K562 (cell line): ENCODE data around the gene DPM2. TPM values are rescaled to one million over a fixed set of nuclear protein-coding genes. Genes with fewer than 3 reads are reported as not detected.
A peak's percentile ranks its signal among the peaks of the same experiment; 100 is the strongest.

Experiments used
- ATAC-seq: fragments of 200-7000 bp; cut with Tn5 transposase; 3 replicates; pipeline ENCODE4 v1.9.1; 2020; ENCODE audit warnings: moderate library complexity
- BruUV-seq: library from RNA; stranded (reverse); fragments of 400-500 nt; replicated peaks from 2 replicates; lab custom pipeline; 2021; lab: Mats Ljungman, UMichigan
- CTCF ChIA-PET: fragments of 300-600 bp; formaldehyde crosslinking; extraction: SDS; loops from one replicate; lab custom pipeline; 2021; ENCODE audit warnings: low intra/inter-chr PET ratio; lab: Yijun Ruan, JAX
- POLR2A ChIA-PET: fragments of 300-600, 350-650 bp; sonication (Branson Sonifier 250); formaldehyde crosslinking; extraction: SDS; loops from one replicate; lab custom pipeline; 2021; ENCODE audit warnings: antibody characterized with exemption, inconsistent platforms; lab: Yijun Ruan, JAX
- DNase-seq, 4 experiments: peaks; one replicate each; pipeline versions ENCODE4 v3.0.0 to v3.0.0-alpha.2; 2011 to 2018; ENCODE audit warnings: low spot score in 3 of 4, mixed read lengths in 3 of 4; ENCODE audit errors: extremely low read depth in 1 of 4
- FAIRE-seq: peaks from 2 replicates; lab custom pipeline; 2011; peaks lifted over from hg19 to GRCh38; lab: Jason Lieb, UNC
- H2AFZ ChIP-seq: 2 replicates; pipeline ENCODE4 v1.6.0; 2011; ENCODE audit warnings: low read depth, low read length, control low read depth, inconsistent platforms
- H3K27ac ChIP-seq: fragments of 200-600 bp; 3 replicates; pipeline ENCODE4 v1.8.0; 2011; ENCODE audit warnings: low read depth, mild to moderate bottlenecking, control low read depth, inconsistent platforms, low read length, moderate library complexity, mixed read lengths; ENCODE audit errors: extremely low read depth
- H3K27me3 ChIP-seq, 2 experiments: fragments of 300-600 bp in 1 of 2; 2 replicates in 1 of 2; 3 replicates in 1 of 2; pipeline versions ENCODE4 v1.6.0 to v1.8.0; 2011; ENCODE audit warnings: inconsistent platforms in 2 of 2, low read length in 2 of 2, mild to moderate bottlenecking in 1 of 2, mixed read lengths in 1 of 2, moderate library complexity in 1 of 2; ENCODE audit not compliant: control insufficient read depth in 2 of 2, insufficient read depth in 2 of 2
- H3K36me3 ChIP-seq: fragments of 300-600 bp; 3 replicates; pipeline ENCODE4 v1.8.0; 2011; ENCODE audit warnings: mild to moderate bottlenecking, low read length, inconsistent platforms; ENCODE audit not compliant: control insufficient read depth, insufficient read depth
- H3K4me1 ChIP-seq, 2 experiments: fragments of 200-600 bp in 1 of 2; replicated peaks in 1 of 2; 2 replicates in 1 of 2; 3 replicates in 1 of 2; pipeline versions ENCODE4 v1.5.1 to v1.8.0; 2011; ENCODE audit warnings: inconsistent platforms in 2 of 2, low read length in 2 of 2, mild to moderate bottlenecking in 1 of 2, mixed read lengths in 1 of 2, moderate library complexity in 1 of 2; ENCODE audit not compliant: control insufficient read depth in 2 of 2, insufficient read depth in 2 of 2
- H3K4me2 ChIP-seq: 2 replicates; pipeline ENCODE4 v1.6.1; 2011; ENCODE audit warnings: low read length, control low read depth, inconsistent platforms, mixed read lengths; ENCODE audit not compliant: insufficient read depth
- H3K4me3 ChIP-seq: fragments of 200-600 bp; sonication (generic), shearing (Covaris generic); 2 replicates; pipeline ENCODE4 v1.5.1; 2016; ENCODE audit warnings: control low read depth, inconsistent platforms
- H3K79me2 ChIP-seq: fragments of 200-600 bp; 3 replicates; pipeline ENCODE4 v1.8.0; 2011; ENCODE audit warnings: low read length, inconsistent platforms; ENCODE audit not compliant: control insufficient read depth, insufficient read depth
- H3K9ac ChIP-seq, 2 experiments: 2 replicates each; pipeline versions ENCODE4 v1.6.0 to v1.6.1; 2011; ENCODE audit warnings: low read depth in 2 of 2, low read length in 2 of 2, control low read depth in 1 of 2, inconsistent platforms in 1 of 2, mild to moderate bottlenecking in 1 of 2, mixed read lengths in 1 of 2; ENCODE audit not compliant: insufficient read depth in 1 of 2
- H3K9me1 ChIP-seq: one replicate; pipeline ENCODE4 v1.6.0; 2011; ENCODE audit warnings: inconsistent platforms, mild to moderate bottlenecking, low read length, moderate library complexity; ENCODE audit not compliant: control insufficient read depth, insufficient read depth
- H3K9me3 ChIP-seq: replicated peaks from 2 replicates; pipeline ENCODE4 v1.5.1; 2011; ENCODE audit warnings: low read depth, low read length, inconsistent platforms; ENCODE audit not compliant: control insufficient read depth, insufficient read depth
- H4K20me1 ChIP-seq: replicated peaks from 2 replicates; pipeline ENCODE4 v1.6.1; 2011; ENCODE audit warnings: low read length, inconsistent platforms, mixed read lengths; ENCODE audit not compliant: control insufficient read depth, insufficient read depth
- NR3C1 ChIP-seq: sonication (generic); formaldehyde crosslinking; IDR thresholded peaks from 2 replicates; pipeline ENCODE4 v1.8.1; 2022; ENCODE audit warnings: missing genetic modification reagents
- PTTG1 ChIP-seq: fragments of 450-650 bp; IDR thresholded peaks from 2 replicates; pipeline ENCODE4 v1.6.1; 2016; ENCODE audit warnings: low read depth, mild to moderate bottlenecking, missing genetic modification characterization, missing compliant biosample characterization
- RBM17 ChIP-seq: fragments of 200-400 bp; formaldehyde crosslinking; IDR thresholded peaks from 2 replicates; pipeline ENCODE4 v1.6.1; 2017; ENCODE audit warnings: low read depth, mild to moderate bottlenecking, low read length, borderline replicate concordance
- YY1 ChIP-seq, 3 experiments: IDR thresholded peaks; 2 replicates each; pipeline ENCODE4 v1.6.1; 2011; ENCODE audit warnings: low read length in 2 of 3, mild to moderate bottlenecking in 2 of 3, moderate library complexity in 2 of 3, borderline replicate concordance in 1 of 3, control low read depth in 1 of 3, low read depth in 1 of 3; ENCODE audit not compliant: insufficient read depth in 3 of 3, insufficient replicate concordance in 2 of 3, control insufficient read depth in 1 of 3, insufficient read length in 1 of 3; ENCODE audit errors: extremely low read depth in 1 of 3
- WGBS: fragments of 100-300 bp; shearing (Covaris generic); methylation state at CpG from one replicate; pipeline ENCODE4 v1.1.6; 2016; ENCODE audit warnings: low coverage, mixed read lengths; ENCODE audit not compliant: insufficient coverage; ENCODE audit errors: missing lambda C conversion rate; 5-methylcytosine and 5-hydroxymethylcytosine counted together
- in situ Hi-C: fragments of 300-500 bp; cut with MboI; formaldehyde crosslinking; loops from 4 replicates; pipeline ENCODE4 v1.15.0; 2018; ENCODE audit warnings: inconsistent platforms, mixed read lengths
- intact Hi-C: fragments of 100-400 bp; cut with micrococcal nuclease; formaldehyde crosslinking; loops from 2 replicates; pipeline ENCODE4 v1.14.2; 2022
- polyA plus RNA-seq, 8 experiments: library from polyadenylated mRNA; depleted of rRNA in 4 of 8; stranded (reverse) in 5 of 8; unstranded in 3 of 8; fragments of >200 nt; fragmentation: Nextera tagmentation in 2 of 8; fragmentation: Illumina TruSeq in 1 of 8; extraction: Ambion mirVana in 2 of 8; extraction: Trizol in 1 of 8; gene quantifications; 2 replicates each; pipeline versions ENCODE4 v1.2.1 to v1.2.3, GENCODE V29; 2011 to 2014; ENCODE audit warnings: inconsistent platforms in 1 of 8, missing spikeins in 1 of 8
- total RNA-seq, 7 experiments: library from RNA; depleted of rRNA in 6 of 7; stranded (reverse); fragments of >200 nt in 6 of 7; fragmentation: Illumina TruSeq in 2 of 7; extraction: Trizol in 2 of 7; gene quantifications; 2 replicates each; pipeline versions ENCODE4 v1.2.1 to v1.2.3, GENCODE V29; 2011 to 2021; ENCODE audit warnings: low replicate concordance in 1 of 7
- TF ChIP-seq, protein P1 (sequence below): fragments of 450-650 bp; IDR thresholded peaks from 2 replicates; pipeline ENCODE4 v1.6.1; 2017; ENCODE audit warnings: antibody characterized with exemption, mild to moderate bottlenecking
- TF ChIP-seq, protein P2 (sequence below): fragments of 450-650 bp; formaldehyde crosslinking; IDR thresholded peaks from 2 replicates; pipeline ENCODE4 v1.4.0; 2022; ENCODE audit warnings: mild to moderate bottlenecking, moderate library complexity
- TF ChIP-seq, protein P3 (sequence below): IDR thresholded peaks from 3 replicates; pipeline ENCODE4 v1.6.1; 2011; ENCODE audit warnings: borderline replicate concordance, mild to moderate bottlenecking, moderate library complexity; ENCODE audit not compliant: insufficient read length; ENCODE audit errors: extremely low read depth

Gene DPM2
- total and polyA plus RNA-seq, 9 of the 15 experiments (the other 6 are each of a cell fraction or from before 2014, with no cell fraction given): 43.5 to 126 (median 71.1) TPM

DNA sequence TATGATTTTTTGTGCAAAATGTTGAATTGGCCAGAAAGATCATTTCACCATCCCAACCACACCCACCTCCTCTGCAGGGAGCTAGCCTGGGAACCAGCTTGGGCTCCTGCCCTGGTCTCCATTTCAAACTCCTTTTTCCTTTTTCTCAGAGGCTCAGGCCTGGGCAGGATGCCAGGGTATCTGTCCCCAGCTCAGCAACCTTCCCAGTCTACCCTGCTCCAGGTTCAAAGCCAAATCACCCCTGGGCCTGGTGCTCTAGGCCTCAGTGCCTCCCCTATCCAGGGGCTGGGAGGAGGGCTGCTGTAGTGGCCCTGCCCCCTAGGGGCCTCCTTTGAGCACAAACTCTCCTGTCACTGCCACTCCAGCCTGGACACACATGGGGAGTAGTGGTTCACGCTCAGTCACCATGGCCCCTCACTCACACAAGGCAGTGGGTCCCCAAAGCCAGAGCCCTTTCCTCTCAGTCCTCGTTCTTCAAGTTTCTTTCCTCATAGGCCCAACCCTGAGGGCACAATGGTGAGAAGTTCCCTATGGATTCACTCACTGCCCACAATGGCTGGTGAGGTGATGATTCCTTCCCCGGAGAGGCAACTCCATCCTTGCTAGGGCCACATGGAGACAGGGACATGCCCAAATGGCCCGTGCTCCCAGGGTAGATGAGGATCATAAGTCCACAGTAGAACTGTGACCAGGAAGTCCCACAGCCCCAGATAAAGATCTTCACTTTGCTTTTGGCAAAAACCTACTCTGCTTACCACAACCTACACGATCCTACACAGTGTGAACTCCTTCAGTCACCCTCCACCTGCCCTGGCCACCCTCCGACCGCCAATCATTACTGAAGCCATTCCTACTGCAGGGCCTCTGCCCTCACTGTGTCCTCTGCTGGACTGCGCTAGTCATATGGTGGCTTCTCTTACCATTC is 19.2 kb downstream of the DPM2 start:
- ATAC-seq: peak; percentile 73
- peak overlapping the region; percentile 57 for H3K27ac ChIP-seq
- no peaks in the 10 kb centered on the region for H3K9me1 ChIP-seq
- H3K36me3 ChIP-seq: peaks cover 11% of the 10 kb centered on the region; the same call in 1 of the 3 replicates
- H3K4me1 ChIP-seq: peaks cover 38 to 57% of the 10 kb centered on the region in 2 experiments
- POLR2A ChIA-PET: interaction anchor here (1.0 to 1.4 kb wide), 3 partner anchors 10 to 138 kb away, joined by 4 to 5 read pairs (median 4); no protein-coding TSS in a partner anchor
- CTCF ChIA-PET: interaction anchor here (4.3 kb wide), 1 partner anchor 183 kb away, joined by 34 read pairs; the partner anchor contains the start of gene TOR2A
- H3K9ac ChIP-seq: peak overlapping the region; percentile 24 to 65
- peak; percentile 50 to 78 (median 64) for DNase-seq
- FAIRE-seq: peak; percentile 32
- no peaks in the 10 kb centered on the region for H3K9me3 ChIP-seq
- H2AFZ ChIP-seq: peak overlapping the region; percentile 92
- intact Hi-C loops (loop anchor here (5.0 to 10.0 kb wide), 2 partner anchors 51 to 414 kb away; no protein-coding TSS in a partner anchor), in situ Hi-C loops (loop anchor here (5.0 to 25.0 kb wide), 3 partner anchors 181 to 981 kb away; partner anchors contain the start of gene TOR2A)
- H3K4me2 ChIP-seq: peak overlapping the region; percentile 47
- H3K27me3 ChIP-seq: no peaks in the 10 kb centered on the region
- H4K20me1 ChIP-seq: no peaks in the 10 kb centered on the region
- no TSS peak for BruUV-seq
- 39% methylated on average over 8 of the region's 8 CpGs for WGBS
- no peak overlapping the region for H3K4me3 ChIP-seq
- H3K79me2 ChIP-seq: peaks cover 17% of the 10 kb centered on the region
- no peak for TF ChIP-seq RBM17
- TF ChIP-seq, protein P1, sequence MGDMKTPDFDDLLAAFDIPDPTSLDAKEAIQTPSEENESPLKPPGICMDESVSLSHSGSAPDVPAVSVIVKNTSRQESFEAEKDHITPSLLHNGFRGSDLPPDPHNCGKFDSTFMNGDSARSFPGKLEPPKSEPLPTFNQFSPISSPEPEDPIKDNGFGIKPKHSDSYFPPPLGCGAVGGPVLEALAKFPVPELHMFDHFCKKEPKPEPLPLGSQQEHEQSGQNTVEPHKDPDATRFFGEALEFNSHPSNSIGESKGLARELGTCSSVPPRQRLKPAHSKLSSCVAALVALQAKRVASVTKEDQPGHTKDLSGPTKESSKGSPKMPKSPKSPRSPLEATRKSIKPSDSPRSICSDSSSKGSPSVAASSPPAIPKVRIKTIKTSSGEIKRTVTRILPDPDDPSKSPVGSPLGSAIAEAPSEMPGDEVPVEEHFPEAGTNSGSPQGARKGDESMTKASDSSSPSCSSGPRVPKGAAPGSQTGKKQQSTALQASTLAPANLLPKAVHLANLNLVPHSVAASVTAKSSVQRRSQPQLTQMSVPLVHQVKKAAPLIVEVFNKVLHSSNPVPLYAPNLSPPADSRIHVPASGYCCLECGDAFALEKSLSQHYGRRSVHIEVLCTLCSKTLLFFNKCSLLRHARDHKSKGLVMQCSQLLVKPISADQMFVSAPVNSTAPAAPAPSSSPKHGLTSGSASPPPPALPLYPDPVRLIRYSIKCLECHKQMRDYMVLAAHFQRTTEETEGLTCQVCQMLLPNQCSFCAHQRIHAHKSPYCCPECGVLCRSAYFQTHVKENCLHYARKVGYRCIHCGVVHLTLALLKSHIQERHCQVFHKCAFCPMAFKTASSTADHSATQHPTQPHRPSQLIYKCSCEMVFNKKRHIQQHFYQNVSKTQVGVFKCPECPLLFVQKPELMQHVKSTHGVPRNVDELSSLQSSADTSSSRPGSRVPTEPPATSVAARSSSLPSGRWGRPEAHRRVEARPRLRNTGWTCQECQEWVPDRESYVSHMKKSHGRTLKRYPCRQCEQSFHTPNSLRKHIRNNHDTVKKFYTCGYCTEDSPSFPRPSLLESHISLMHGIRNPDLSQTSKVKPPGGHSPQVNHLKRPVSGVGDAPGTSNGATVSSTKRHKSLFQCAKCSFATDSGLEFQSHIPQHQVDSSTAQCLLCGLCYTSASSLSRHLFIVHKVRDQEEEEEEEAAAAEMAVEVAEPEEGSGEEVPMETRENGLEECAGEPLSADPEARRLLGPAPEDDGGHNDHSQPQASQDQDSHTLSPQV: peak; percentile 34
- no peak for TF ChIP-seq PTTG1 (tag)
- no peak for TF ChIP-seq NR3C1
- TF ChIP-seq YY1 (IDR thresholded peaks at IDR 0.05; ENCODE audit: borderline replicate concordance in 1 of 3, control insufficient read depth in 1 of 3, extremely low read depth in 1 of 3, insufficient read depth in 3 of 3, insufficient read length in 1 of 3, insufficient replicate concordance in 2 of 3, low read depth in 1 of 3, low read length in 2 of 3): no peak
- TF ChIP-seq, protein P2, sequence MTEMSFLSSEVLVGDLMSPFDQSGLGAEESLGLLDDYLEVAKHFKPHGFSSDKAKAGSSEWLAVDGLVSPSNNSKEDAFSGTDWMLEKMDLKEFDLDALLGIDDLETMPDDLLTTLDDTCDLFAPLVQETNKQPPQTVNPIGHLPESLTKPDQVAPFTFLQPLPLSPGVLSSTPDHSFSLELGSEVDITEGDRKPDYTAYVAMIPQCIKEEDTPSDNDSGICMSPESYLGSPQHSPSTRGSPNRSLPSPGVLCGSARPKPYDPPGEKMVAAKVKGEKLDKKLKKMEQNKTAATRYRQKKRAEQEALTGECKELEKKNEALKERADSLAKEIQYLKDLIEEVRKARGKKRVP (CRISPR knock-in tag): no peak
- TF ChIP-seq, protein P3, sequence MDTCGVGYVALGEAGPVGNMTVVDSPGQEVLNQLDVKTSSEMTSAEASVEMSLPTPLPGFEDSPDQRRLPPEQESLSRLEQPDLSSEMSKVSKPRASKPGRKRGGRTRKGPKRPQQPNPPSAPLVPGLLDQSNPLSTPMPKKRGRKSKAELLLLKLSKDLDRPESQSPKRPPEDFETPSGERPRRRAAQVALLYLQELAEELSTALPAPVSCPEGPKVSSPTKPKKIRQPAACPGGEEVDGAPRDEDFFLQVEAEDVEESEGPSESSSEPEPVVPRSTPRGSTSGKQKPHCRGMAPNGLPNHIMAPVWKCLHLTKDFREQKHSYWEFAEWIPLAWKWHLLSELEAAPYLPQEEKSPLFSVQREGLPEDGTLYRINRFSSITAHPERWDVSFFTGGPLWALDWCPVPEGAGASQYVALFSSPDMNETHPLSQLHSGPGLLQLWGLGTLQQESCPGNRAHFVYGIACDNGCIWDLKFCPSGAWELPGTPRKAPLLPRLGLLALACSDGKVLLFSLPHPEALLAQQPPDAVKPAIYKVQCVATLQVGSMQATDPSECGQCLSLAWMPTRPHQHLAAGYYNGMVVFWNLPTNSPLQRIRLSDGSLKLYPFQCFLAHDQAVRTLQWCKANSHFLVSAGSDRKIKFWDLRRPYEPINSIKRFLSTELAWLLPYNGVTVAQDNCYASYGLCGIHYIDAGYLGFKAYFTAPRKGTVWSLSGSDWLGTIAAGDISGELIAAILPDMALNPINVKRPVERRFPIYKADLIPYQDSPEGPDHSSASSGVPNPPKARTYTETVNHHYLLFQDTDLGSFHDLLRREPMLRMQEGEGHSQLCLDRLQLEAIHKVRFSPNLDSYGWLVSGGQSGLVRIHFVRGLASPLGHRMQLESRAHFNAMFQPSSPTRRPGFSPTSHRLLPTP: no peak
